HepG2 (cell line): ENCODE measurements around the gene FGA. TPM values are rescaled to one million over a fixed set of nuclear protein-coding genes. Genes with fewer than 3 reads are reported as not detected.

ENCODE experiments used
- GATAD1 ChIP-seq: IDR thresholded peaks from 2 replicates; pipeline ENCODE4 v1.6.1; 2016; ENCODE audit warnings: missing genetic modification reagents, missing compliant biosample characterization
- HMG20B ChIP-seq: conservative IDR thresholded peaks from 2 replicates; pipeline ENCODE4 v1.6.1; 2016; ENCODE audit warnings: missing genetic modification reagents, missing compliant biosample characterization
- HNF4G ChIP-seq, 2 experiments: sonication (generic) in 1 of 2; formaldehyde crosslinking in 1 of 2; IDR thresholded peaks; 2 replicates each; pipeline versions ENCODE4 v1.4.0 to v1.6.1; 2011 to 2020; ENCODE audit warnings: borderline replicate concordance in 2 of 2, low read depth in 2 of 2, mild to moderate bottlenecking in 2 of 2, low read length in 1 of 2, missing genetic modification reagents in 1 of 2, moderate library complexity in 1 of 2
- KDM6A ChIP-seq: IDR thresholded peaks from 2 replicates; pipeline ENCODE4 v1.6.1; 2016; ENCODE audit warnings: low read depth
- KLF16 ChIP-seq, 2 experiments: sonication (generic) in 1 of 2; formaldehyde crosslinking in 1 of 2; IDR thresholded peaks; 2 replicates each; pipeline versions ENCODE4 v1.6.1 to v1.8.0; 2016 to 2023; ENCODE audit warnings: missing genetic modification reagents in 2 of 2, missing compliant biosample characterization in 1 of 2
- MED1 ChIP-seq: sonication (generic); formaldehyde crosslinking; IDR thresholded peaks from 2 replicates; pipeline ENCODE4 v1.4.0; 2020; ENCODE audit warnings: missing genetic modification reagents
- MTA1 ChIP-seq: sonication (generic); formaldehyde crosslinking; IDR thresholded peaks from 2 replicates; pipeline ENCODE4 v1.4.0; 2020; ENCODE audit warnings: missing genetic modification reagents, mild to moderate bottlenecking, borderline replicate concordance
- NR2F6 ChIP-seq, 2 experiments: IDR thresholded peaks; 2 replicates each; pipeline ENCODE4 v1.6.1; 2016; ENCODE audit warnings: antibody characterized with exemption in 1 of 2, mild to moderate bottlenecking in 1 of 2
- PRMT3 ChIP-seq: sonication (generic); formaldehyde crosslinking; IDR thresholded peaks from 2 replicates; pipeline ENCODE4 v1.8.1; 2022; ENCODE audit warnings: low read depth, mild to moderate bottlenecking, moderate library complexity, missing genetic modification reagents, borderline replicate concordance
- SALL1 ChIP-seq: sonication (generic); formaldehyde crosslinking; IDR thresholded peaks from 2 replicates; pipeline ENCODE4 v1.8.0; 2022; ENCODE audit warnings: mild to moderate bottlenecking, missing genetic modification reagents
- SALL2 ChIP-seq: sonication (generic); formaldehyde crosslinking; IDR thresholded peaks from 2 replicates; pipeline ENCODE4 v1.8.1; 2023; ENCODE audit warnings: mild to moderate bottlenecking, missing genetic modification reagents, inconsistent platforms
- SAP130 ChIP-seq: IDR thresholded peaks from 2 replicates; pipeline ENCODE4 v1.6.1; 2016; ENCODE audit warnings: low read depth
- SIX1 ChIP-seq: sonication (generic); formaldehyde crosslinking; IDR thresholded peaks from 2 replicates; pipeline ENCODE4 v1.4.0; 2020; ENCODE audit warnings: missing genetic modification reagents, borderline replicate concordance
- STAG1 ChIP-seq: sonication (generic); formaldehyde crosslinking; IDR thresholded peaks from 2 replicates; pipeline ENCODE4 v1.4.0; 2020; ENCODE audit warnings: missing genetic modification reagents
- WIZ ChIP-seq: sonication (generic); formaldehyde crosslinking; IDR thresholded peaks from 2 replicates; pipeline ENCODE4 v1.5.1; 2020; ENCODE audit warnings: mild to moderate bottlenecking, missing genetic modification reagents
- YEATS4 ChIP-seq: sonication (generic); formaldehyde crosslinking; IDR thresholded peaks from 2 replicates; pipeline ENCODE4 v1.4.0; 2020; ENCODE audit warnings: missing genetic modification reagents, borderline replicate concordance
- ZNF530 ChIP-seq: sonication (generic); formaldehyde crosslinking; IDR thresholded peaks from 2 replicates; pipeline ENCODE4 v1.5.0; 2020; ENCODE audit warnings: low read depth, mild to moderate bottlenecking, missing genetic modification reagents
- ZNF816 ChIP-seq: sonication (generic); formaldehyde crosslinking; IDR thresholded peaks from 2 replicates; pipeline ENCODE4 v1.8.0; 2022; ENCODE audit warnings: missing genetic modification reagents, mild to moderate bottlenecking, borderline replicate concordance
- polyA plus RNA-seq, 8 experiments: library from polyadenylated mRNA; depleted of rRNA in 3 of 8; stranded (reverse) in 7 of 8; unstranded in 1 of 8; fragments of >200 nt; fragmentation: Illumina TruSeq in 4 of 8; extraction: Trizol in 4 of 8; gene quantifications; 2 replicates each; pipeline versions ENCODE4 v1.2.1 to v1.2.3, GENCODE V29; 2011 to 2016; ENCODE audit warnings: low read depth in 4 of 8, missing spikeins in 1 of 8, mixed read lengths in 1 of 8; ENCODE audit not compliant: insufficient read depth in 1 of 8
- total RNA-seq, 5 experiments: library from RNA; depleted of rRNA; stranded (reverse); fragments of >200 nt; fragmentation: Illumina TruSeq; extraction: Trizol; gene quantifications; 2 replicates each; pipeline ENCODE4 v1.2.3, GENCODE V29; 2016; ENCODE audit warnings: low read depth in 1 of 5
- TF ChIP-seq, protein P1 (sequence below): IDR thresholded peaks from 2 replicates; pipeline ENCODE4 v1.6.1; 2016; ENCODE audit warnings: mild to moderate bottlenecking, missing biosample characterization, missing genetic modification reagents
- TF ChIP-seq, protein P2 (sequence below): sonication (generic); formaldehyde crosslinking; IDR thresholded peaks from 2 replicates; pipeline ENCODE4 v1.4.0; 2020; ENCODE audit warnings: missing genetic modification reagents, borderline replicate concordance
- TF ChIP-seq, protein P3 (sequence below): sonication (generic); formaldehyde crosslinking; IDR thresholded peaks from 2 replicates; pipeline ENCODE4 v1.4.0; 2020; ENCODE audit warnings: mild to moderate bottlenecking, missing genetic modification reagents
- TF ChIP-seq, protein P4 (sequence below): sonication (generic); formaldehyde crosslinking; IDR thresholded peaks from 2 replicates; pipeline ENCODE4 v1.5.0; 2020; ENCODE audit warnings: missing genetic modification reagents, mild to moderate bottlenecking, borderline replicate concordance

The FGA gene
- total and polyA plus RNA-seq, 2 of the 13 experiments (the other 11 are each of a cell fraction or from before 2014, with no cell fraction given) = 640 to 1,523 TPM

DNA sequence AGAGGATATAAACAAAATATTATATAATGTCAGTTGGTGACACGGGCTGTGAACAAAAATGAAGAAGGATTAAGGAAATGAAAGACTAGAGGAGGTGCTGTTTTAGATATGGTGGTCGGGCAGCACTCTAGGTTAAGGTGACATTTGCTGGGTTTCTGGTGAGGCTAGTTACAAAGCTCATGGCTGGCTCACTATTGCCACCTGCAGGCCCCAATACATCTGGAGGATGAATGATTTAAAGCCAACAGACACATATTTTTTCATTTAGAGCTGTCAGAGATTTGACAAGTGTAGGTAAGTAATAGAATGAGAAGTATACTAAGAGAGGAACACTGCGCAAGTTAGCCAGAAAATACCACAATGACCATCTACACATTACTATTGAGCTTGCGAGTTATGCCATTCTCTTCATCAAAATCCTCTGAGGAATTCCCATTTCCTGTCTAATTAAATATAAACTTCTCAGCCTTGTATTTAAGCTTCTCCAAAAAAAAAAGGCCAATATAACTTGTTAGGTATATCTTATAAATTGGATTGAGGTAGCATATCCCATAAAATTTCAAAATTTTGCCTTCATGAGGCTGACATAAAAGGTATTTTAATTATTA lies 28.3 kb upstream of the FGA start (continued):
- TF ChIP-seq HMG20B (CRISPR knock-in tag) (no peak), KDM6A (CRISPR knock-in tag) (no peak), MTA1 (CRISPR knock-in tag) (no peak), WIZ (no peak), MED1 (peak; percentile 40), SAP130 (0 out of 2 replicates have a peak, but pooled peaks have one; percentile 28), SALL2 (CRISPR knock-in tag) (no peak), ZNF816 (no peak), NR2F6 (IDR thresholded peaks at IDR 0.05) (no peak), NR2F6 (CRISPR knock-in tag; IDR thresholded peaks at IDR 0.05) (no peak), SALL1 (peak; percentile 30; the same call in 1 of the 2 replicates), PRMT3 (no peak), YEATS4 (no peak), SIX1 (CRISPR knock-in tag) (no peak), KLF16 (CRISPR knock-in tag; IDR thresholded peaks at IDR 0.05) (peak in 1 of 2 experiments; percentile 34; a peak in 1 of 4 replicates), ZNF530 (CRISPR knock-in tag) (no peak), GATAD1 (CRISPR knock-in tag) (0 out of 2 replicates have a peak, but pooled peaks have one; percentile 25), STAG1 (CRISPR knock-in tag) (peak; percentile 96), HNF4G (IDR thresholded peaks at IDR 0.05; ENCODE audit: borderline replicate concordance, low read depth, low read length) (no peak), HNF4G (CRISPR knock-in tag; IDR thresholded peaks at IDR 0.05; ENCODE audit: borderline replicate concordance, low read depth) (no peak)
- TF ChIP-seq, protein P1, sequence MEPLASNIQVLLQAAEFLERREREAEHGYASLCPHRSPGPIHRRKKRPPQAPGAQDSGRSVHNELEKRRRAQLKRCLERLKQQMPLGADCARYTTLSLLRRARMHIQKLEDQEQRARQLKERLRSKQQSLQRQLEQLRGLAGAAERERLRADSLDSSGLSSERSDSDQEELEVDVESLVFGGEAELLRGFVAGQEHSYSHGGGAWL (CRISPR knock-in tag) = no peak
- TF ChIP-seq, protein P2, sequence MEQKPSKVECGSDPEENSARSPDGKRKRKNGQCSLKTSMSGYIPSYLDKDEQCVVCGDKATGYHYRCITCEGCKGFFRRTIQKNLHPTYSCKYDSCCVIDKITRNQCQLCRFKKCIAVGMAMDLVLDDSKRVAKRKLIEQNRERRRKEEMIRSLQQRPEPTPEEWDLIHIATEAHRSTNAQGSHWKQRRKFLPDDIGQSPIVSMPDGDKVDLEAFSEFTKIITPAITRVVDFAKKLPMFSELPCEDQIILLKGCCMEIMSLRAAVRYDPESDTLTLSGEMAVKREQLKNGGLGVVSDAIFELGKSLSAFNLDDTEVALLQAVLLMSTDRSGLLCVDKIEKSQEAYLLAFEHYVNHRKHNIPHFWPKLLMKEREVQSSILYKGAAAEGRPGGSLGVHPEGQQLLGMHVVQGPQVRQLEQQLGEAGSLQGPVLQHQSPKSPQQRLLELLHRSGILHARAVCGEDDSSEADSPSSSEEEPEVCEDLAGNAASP = peak; percentile 39; the same call in 1 of the 2 replicates
- TF ChIP-seq, protein P3, sequence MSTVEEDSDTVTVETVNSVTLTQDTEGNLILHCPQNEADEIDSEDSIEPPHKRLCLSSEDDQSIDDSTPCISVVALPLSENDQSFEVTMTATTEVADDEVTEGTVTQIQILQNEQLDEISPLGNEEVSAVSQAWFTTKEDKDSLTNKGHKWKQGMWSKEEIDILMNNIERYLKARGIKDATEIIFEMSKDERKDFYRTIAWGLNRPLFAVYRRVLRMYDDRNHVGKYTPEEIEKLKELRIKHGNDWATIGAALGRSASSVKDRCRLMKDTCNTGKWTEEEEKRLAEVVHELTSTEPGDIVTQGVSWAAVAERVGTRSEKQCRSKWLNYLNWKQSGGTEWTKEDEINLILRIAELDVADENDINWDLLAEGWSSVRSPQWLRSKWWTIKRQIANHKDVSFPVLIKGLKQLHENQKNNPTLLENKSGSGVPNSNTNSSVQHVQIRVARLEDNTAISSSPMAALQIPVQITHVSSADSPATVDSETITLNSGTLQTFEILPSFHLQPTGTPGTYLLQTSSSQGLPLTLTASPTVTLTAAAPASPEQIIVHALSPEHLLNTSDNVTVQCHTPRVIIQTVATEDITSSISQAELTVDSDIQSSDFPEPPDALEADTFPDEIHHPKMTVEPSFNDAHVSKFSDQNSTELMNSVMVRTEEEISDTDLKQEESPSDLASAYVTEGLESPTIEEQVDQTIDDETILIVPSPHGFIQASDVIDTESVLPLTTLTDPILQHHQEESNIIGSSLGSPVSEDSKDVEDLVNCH = no peak
- TF ChIP-seq, protein P4, sequence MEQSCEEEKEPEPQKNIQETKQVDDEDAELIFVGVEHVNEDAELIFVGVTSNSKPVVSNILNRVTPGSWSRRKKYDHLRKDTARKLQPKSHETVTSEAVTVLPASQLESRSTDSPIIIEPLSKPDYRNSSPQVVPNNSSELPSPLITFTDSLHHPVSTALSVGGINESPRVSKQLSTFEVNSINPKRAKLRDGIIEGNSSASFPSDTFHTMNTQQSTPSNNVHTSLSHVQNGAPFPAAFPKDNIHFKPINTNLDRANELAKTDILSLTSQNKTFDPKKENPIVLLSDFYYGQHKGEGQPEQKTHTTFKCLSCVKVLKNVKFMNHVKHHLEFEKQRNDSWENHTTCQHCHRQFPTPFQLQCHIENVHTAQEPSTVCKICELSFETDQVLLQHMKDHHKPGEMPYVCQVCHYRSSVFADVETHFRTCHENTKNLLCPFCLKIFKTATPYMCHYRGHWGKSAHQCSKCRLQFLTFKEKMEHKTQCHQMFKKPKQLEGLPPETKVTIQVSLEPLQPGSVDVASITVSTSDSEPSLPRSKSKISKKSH = no peak
